NCI-H187 treated with DMSO at 0.1 percent for 48 hours (cell line): Measurements from ENCODE around the gene MAB21L3.

ENCODE experiments used
- DNase-seq: peaks from one replicate; lab custom pipeline; 2025; lab: John Stamatoyannopoulos, UW

MAB21L3 gene

DNA sequence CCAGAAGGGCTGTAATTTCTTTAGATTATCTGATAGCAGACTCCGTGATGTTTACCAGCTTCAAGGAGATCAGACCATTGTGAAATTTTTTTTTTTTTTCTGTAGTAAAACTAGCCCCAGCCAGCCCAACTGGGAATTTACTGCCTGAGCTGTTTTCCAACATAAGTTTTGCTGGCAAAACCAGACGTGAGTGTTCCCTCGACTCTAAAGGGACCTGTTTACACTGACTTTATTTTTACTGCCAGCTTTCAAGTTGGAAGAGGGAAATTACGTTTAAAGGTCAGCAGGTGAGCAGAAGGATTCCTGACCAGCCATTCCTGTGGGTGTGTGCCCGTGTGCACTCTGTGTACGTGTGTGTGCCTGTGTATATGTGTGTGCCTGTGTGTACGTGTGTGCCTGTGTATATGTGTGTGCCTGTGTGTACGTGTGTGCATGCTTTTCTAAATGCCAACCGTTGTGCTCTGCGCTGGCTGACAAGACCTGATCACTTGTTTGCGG is 374 bp downstream of the MAB21L3 start:
- DNase-seq: no peak

DNA sequence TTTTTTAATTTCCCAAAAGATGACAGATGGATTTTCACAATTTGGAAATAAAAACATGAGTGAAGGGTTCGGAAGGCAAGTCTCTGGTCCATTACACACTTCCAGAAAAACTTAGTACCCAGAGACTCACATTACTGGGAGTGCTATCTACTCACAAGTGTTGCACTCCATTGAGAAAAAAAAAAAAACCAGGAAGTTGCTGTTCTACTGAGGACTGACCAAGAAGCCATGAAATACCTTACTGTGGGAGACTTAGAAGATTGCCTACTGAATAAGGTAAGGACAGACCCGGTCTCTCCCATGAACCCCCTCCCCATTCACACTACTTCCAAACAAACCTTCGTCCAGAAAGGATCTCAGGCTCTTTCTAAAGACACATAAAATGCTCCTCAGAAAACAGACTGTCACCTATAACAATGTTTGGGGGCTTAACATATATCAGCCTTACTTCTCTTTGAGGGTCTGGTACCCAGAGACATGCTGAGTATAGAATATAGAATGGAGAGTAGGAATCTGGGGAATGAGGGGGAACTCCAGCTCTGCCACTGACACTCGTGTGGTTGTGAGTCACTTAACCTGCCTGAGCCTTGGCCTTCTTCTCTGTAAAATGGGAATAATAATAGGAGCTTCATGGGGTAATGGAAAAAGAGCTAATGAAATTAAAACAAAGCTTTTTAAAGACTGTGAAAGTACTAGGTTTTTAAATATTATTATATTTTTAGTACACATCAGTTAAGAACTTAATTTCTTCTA is 1.4 kb downstream of the MAB21L3 start:
- DNase-seq: no peak

DNA sequence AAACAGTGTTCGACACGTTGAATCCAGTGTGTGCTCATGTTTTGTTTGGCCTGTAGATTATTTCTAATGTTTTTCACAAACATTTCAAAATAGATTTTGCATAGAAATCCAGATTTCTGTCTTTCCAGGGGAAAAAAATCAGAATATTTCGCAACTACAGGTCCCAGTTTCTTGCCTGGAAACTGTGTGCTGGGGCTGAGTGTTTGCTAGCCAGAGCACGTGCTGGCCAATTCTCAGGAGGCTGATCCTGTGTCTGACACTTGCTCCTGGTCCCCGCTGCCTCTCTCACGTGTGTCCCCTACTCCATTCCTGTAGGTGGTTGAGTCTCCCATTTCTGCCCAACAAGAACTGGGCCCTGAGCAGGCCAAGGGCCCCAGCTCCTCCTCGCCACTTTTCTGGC is 2.4 kb downstream of the MAB21L3 start:
- DNase-seq: no peak

DNA sequence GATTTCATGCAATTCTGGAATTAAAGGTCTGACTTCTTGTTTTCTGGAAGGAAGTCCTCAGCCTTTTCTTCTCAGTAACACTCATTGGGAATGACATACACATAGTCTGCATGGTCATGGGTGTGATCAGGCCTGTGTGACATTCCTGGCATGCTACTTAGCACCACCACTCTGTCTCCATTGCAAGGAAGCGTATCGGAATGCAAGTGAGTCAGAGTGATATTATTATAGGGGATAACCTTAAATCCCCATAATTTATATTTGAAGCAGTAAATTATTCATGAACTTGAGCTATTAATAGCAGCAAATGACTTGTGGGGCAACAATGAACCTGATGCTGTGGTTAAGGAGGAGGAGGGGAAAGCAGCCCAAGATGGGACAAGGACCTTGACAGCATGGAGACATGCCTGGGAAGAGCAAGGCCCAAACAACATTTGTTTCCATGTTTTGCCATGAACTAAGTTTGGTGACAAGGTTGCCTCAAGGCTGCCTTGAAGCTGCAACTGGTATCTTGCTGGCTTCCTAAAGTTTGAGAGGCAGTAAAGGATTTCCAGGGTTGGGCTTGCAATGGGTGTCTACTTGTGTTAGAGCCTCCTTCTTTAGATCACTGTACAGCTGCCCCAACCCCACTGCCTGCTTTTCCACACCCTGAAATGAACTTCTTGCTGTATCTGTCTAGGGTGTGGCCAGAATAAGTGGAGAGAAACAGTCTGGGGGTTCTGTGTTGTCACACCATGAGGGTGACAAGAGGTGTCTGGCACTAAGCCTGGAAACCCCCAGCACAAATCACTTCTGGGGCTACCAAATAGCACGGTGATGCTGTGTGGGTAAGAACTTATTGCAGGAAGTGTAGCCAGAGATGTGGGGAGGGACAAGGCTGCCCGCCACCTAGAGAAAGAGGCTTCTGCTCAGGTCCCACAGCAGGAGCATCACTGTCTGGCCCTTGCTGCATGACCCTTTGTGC is 4.6 kb downstream of the MAB21L3 start:
- no peak for DNase-seq

DNA sequence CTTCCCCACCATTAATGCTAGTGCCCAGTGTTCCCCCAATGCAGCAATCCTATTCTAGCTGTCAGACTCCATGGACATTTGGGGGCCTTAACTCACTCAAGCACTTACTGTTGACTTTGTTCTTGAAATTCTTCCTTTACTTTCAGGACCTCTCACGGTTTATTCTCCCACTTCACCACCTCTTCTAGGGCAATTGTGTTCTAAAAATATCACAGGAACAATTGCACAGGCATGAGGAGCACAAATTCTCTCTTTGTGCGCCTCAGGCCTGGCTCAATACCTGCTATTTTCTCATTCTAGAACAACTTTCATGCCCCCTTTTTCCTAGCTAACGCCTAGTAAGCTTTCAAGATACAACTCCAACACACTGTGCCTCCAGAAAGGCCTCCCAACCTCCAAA is 7.3 kb downstream of the MAB21L3 start:
- no peak for DNase-seq

DNA sequence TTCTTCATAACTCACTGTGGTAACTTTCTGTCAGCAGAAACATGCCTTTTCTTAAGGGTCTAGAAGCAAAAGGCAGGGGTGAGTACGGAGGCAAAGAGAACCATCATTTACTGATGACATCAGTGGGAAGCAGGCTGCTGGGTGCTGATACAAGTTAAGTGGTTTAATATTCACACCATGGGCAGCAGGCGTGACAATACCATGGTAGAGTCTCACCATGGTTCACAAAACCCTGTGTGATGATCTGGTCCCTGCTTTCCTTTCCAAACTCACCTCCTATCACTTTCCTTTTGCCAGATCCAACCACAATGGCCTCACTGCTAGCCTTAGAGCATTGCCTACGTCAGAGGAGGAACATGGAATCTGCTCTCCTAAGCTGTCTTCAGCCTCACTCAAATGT is 8.7 kb downstream of the MAB21L3 start:
- no peak for DNase-seq

DNA sequence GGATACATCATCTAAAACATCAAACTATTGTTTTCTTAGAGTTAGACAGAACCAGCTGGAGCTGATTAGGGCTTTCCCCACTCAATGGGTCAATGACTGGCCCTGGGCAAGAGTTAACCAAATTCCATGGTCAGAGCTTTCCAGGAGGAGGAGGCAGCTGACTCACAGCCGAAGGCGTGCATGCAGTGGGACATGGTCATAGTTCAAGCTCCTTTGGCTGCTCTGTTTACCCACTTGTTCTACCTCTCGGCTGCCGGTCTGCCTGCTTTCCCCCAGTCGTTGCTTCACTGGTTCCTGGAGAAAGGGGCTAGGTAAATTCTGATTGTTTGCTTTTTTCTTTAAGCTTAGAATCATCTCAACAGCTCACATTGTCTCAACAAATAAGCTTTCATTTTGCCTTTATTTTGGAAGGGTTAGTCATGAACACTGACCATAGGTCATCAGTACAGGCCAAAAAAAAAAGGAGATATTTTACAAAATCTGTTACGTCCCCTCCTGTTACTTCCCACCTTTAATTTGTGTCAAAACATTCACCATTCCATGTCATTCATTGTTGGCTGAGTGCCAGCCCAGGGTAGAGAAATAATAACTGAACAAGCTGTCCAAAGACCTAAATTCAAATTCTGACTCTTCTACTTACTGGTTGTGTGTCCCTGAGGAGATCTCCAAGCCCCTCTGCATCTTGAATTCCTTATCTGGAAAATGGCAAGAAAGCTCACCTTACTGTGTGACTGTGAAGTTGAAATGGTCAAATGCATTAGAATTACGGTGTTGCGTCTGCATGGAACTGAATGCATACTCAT is 12.0 kb downstream of the MAB21L3 start:
- DNase-seq: no peak

DNA sequence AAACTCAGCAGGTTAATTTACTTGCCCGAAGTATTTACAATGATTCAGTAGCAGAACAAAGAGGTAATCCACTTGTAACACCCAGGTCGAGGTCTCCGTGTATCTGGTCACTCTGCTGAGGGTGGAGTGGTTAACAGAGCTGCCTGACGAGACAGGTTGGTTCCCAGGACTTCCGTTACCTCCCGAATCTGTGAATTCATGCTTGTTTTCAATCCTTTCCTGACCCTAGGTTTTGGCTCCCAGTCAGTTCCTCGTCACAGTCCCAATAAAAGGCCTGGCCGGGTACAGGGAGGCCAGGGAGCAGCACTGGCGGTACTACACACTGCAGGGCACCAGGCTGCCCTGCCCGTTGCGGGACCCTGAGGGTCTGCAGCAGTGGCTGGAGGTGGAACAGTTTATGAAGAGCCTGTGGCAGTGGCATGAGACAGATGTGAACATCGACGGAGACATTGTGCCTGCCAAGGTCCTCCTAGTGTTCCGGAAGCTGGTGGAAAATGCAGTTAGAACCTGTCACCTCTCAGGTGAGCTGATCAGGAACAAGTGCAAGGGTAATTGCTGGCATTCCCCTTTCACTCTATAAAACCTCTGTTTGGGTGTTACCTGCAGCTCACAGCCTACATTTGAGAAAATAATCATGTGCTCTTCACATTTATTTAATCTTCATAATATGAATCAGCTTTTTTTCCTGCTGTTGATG is 12.8 kb downstream of the MAB21L3 start:
- DNase-seq: no peak

DNA sequence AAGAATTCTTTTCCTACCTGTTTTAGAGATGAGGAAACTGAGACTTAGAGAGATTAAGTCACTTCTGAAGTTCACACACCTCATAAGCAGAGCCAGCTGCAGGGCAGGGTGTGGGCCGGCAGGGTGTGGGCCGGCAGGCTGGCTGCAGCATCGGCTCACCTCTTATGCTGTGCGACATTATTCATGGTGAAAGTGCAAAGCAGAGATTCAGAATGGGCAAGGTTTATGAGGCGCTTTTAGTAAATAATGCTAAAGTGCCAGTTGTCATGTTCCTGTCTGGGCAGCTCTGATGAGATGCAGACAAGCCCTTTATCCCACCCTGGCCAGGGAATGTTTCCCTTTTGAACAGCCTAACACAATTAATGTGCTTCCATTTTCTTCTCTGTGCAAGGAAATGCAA is 14.6 kb downstream of the MAB21L3 start:
- no peak for DNase-seq

DNA sequence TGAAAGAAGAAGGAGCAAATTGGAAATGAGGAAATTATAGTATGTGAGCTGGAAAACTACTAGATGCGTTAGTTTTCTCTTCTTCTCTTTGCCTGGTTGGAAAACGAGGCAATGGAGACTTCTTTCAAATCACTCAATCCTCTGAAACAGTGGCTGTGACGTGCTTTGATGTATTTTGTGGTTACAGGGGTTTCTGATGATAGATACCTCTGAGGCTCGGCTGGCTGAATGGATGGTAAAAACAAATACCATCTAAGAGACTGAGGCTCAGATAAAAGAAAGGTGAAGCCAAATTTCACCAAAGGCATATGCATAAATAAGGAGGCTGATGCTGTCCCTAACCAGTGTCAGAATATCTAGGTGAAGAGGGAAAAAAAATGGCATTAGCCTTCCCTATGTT is 15.1 kb downstream of the MAB21L3 start:
- no peak for DNase-seq

DNA sequence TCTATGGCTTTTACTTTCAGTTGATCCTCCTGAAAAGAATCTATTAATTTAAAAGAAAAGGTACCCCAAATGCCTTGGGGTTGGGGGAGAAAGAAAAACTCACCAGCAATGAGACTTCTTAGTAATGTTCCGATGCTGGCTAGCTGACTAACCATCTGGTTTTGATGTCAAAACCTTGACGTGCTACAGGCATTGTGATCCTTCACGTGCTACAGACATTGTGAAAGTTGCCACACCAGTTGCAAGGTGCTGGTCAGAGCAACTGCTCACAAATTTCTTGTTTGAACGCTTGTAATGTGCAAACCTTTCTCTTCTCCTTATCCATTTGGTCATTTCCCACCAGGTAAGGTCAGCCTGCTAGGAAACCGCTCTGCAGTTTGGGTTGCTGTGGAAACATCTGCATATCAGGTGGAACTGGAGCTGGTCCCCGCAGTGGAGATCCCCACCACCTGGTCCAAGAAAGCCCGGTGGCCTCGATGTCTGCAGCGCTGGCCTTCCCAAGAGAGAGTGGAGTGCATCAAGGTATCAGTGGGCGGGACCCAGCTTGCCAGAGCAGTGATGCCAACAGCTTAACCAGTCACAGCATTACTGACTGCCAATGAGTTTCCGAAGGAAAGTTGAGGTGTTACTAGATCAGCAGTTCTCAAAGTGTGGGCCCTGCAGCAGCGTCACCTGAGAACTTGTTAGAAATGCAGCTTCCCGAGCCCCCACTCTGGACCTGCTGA is 16.1 kb downstream of the MAB21L3 start:
- DNase-seq: no peak

DNA sequence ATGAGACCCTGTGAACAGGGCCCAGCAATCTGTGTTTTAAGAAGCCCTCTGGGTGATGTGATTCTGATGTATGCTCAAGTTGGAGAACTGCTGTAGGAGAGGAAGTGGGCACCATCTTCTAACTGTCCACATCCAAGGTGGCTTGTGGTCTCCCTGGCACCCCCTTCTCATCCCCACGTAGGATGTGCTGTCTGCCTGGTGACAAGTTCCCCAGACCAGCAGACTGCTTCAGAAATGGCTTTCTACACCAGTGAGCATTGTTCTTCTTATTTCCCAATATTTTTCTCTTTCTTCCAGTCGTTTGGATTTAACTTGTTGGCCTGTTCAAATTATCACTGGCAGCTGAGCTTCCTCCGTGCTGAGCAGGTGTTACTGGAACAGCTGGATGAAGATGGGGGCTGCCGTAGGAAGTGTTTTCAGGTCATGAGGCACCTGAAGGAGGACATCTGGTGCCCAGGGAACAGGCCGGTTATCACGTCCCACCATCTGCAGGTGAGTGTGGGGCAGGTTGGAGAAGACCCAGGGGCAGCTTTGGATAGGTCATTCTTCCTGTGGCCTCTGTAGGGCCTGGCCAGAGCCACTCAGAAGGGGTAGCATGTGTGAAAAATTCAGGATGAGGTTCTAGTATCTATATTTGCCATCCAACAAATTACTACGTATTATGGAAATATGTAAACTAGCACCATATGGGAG is 16.8 kb downstream of the MAB21L3 start:
- DNase-seq: no peak

DNA sequence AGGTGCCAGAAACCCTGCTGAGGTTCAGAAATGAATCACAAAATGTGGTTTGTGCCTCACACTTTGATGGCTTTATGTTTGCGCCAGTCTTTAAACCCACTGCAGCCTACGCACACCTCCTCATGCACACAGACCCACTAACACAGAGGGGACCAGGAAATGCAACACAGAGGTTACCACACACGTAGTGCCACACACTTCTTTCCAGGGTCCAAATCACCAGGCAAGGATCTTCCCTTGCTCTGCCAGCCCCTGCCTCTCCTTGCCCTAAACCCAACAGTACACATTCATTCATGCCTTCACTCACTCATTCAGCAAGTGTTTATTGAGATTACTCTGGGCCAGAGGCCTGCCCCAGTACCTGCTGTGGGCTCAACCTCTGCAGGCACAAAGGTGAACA is 17.5 kb downstream of the MAB21L3 start:
- no peak for DNase-seq

DNA sequence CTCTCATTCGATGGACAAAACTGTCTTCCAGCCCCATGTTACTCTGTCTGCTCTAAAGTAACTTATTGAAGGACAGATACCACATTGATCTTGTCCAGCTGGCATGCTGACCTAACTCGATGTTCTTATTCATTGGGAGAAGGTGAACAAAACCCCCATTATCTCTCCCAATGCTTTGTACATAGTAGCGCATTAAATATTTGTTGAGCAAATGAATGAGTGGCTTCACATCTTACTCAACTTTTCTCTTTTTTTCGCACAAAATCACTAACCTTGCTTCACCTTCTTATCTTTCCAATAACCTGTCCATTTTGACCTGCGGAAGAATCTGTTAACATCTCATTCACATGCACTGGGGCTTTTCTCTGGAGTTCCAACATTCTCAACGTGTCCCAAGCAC is 18.3 kb downstream of the MAB21L3 start:
- no peak for DNase-seq

DNA sequence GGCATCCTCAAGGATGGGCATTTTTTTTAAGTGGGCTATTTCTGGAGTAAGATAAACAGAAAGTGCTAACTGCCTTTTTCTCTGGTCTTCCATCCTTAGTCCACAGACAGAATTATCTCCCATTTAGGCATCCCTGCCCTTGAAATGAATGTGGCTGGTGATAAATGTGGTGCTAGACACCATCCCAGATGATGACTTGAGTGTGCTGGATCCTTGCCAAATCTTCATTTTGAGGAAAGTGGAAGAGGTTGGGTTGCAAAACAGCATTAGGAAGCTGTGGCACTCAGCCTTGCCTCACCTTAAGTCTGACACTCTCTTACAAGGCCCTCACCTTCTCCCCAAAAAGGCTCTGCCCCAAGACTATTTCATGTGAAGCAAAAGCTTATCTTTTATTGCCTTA is 19.2 kb downstream of the MAB21L3 start:
- peak; percentile 65 for DNase-seq

DNA sequence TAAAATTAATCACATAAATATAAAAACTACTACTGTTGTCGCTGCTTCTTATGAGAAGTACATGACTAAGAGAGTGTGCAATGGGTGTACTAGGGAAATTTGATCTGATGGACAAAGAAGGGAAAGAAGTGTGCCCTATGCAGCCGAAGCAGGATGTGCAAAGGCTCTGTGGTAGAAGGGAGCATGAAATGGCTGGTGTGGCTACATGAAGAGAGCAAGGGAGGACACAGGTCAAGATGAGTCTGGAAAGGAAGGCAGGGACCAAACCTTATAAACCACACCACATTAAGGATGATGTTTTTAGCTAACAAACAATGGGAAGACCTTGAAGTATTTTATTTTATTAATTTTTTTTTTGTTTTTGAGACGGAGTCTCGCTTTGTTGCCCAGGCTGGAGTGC is 20.0 kb downstream of the MAB21L3 start:
- no peak for DNase-seq

DNA sequence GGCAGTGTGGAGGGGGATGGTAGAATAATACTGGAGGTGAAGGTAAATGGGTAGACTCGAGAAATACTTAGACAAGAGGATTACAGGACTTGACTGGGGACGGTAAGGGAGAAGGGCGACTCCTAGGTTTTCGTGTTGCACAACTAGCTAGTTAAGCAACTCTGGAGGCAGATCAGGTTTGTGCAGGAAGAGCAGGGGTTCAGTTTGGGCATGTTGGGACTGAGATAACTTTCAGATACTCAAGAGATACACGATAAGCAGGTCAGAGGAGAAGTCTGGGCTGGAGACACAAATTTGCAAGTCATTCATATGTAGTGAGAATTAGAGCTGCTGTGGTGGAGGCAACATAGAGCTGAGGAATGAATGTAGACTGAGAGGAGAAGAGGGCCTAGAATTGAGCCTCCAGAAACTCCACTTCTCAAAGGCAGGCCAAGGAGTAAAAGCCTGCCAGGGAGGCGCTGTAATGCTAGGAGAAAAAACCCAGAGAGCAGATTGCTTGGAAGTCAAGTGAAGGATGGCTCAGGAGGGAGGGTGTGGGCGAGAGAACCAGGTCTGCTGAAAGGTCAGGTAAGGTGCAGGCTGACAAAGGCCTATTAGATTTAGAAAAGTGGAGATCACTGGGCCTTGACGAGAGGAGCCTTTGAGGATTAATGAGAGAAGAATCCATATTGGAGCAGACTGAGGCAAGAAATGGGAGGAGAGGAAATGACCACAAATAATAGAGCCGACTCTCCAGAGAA is 20.8 kb downstream of the MAB21L3 start:
- no peak for DNase-seq

DNA sequence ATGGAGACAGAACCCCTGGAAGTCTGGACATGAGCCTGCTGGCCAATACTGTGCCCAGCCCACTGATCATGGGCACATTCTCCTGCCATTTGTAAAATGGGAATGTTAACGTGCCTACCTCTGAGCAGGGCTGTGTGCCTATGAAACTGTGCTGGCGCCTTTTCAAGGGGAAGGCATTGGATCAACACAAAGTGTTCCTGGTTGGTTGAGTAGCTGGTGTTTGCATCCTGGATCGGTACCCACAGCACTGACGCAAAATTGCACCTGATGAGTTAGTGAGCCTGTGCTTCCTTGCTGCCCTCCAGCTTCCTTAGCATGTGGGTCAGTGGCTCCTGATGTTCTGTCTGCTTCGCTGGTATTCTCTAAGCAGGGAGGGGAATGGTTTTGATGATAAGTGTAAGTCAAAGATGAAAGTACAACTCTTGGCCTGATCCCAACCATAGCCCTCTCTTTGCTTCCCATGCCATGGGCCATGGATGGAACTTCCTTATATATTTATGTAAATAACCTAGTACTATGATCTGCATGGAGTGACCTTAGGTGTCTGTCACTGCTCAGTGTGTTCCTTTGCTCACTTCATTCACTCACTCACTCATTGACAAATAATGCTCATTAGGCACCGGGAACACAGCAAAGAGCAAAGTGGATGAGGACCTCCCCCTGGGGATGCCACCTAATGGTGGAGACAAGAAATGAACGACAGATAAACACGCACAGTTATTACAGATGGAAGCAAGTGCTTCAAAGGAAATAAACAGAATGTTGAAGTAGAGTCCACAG is 22.7 kb downstream of the MAB21L3 start:
- DNase-seq: no peak

DNA sequence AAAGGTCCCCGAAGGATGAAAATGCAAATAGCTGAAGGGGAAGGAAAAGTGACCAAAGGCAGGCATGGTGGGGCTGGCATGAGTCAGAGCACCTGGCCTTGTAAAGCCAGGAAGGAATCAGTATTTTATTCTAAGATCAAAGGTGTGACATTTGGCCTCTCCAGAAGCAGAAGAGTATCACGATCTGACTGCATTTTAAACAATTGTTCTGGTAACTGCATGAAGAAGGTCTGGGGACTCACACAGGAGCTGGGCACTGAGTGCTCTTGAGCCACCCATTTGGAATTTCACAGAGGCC is 23.2 kb downstream of the MAB21L3 start:
- no peak for DNase-seq
